GM18951 (cell line): ENCODE measurements around the gene ADSL.
"Not testable (repeated sequence)": the region's sequence is repeated elsewhere in the genome, so short reads cannot be mapped to it uniquely, and the experiment has no call there.

ENCODE experiments used
- POLR2A ChIP-seq: IDR thresholded peaks from 4 replicates; pipeline ENCODE4 v1.6.1; 2011; ENCODE audit warnings: mild to moderate bottlenecking; ENCODE audit not compliant: insufficient read length, insufficient read depth; ENCODE audit errors: extremely low read depth
- in situ Hi-C: fragments of 300-500 bp; cut with MboI; formaldehyde crosslinking; loops from one replicate; pipeline ENCODE4 v1.12.0; 2022; ENCODE audit warnings: low sequenced_read_pairs, mixed read lengths, inconsistent platforms; ENCODE audit not compliant: unreplicated experiment

Gene ADSL

GRCh38 chr22:40366068-40366467 lies 19.8 kb downstream of the ADSL start:
- in situ Hi-C loops: no loop called here
- TF ChIP-seq POLR2A: no peak

DNA sequence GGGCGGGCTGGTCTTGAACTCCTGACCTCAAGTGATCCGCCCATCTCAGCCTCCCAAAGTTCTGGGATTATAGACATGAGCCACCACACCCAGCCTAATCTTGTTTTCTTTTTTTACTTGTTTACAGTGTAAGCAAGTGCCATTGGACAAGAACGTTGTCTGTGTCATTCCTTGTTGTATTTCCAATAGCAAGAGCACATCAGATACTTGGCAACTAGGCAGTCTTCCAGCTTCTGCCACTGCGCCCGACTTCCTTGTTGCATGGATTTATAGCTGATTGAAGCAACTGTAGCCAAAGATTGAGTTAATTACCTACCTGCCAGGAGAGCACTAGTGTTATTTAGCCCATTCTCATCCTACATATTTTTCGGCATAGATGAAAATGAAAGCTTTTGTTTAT lies 21.0 kb downstream of the ADSL start:
- no peak for TF ChIP-seq POLR2A
- in situ Hi-C loops: no loop called here

- TF ChIP-seq POLR2A: no peak
- in situ Hi-C loops: no loop called here
These were observed 21.7 kb downstream of the ADSL start for GRCh38 chr22:40368016-40368415.

DNA sequence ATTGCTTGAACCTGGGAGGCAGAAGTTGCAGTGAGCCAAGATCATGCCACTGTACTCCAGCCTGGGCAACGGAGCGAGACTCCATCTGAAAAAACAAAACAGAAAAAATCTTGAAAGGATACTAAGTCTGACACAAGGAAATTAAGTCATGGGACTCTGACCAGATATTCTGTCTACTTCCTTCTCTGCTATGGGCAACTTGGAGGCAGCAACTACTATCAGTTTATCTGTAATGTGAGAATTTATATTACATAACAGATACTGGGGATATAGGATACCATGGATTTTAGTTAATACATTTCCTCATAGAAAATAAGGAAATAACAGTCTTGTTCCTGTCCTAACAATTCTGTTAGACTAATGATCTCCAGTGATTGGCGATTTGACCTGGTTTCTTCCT lies 22.5 kb downstream of the ADSL start:
- in situ Hi-C loops: no loop called here
- no peak for TF ChIP-seq POLR2A

- TF ChIP-seq POLR2A: no peak
- in situ Hi-C loops: no loop called here
These were observed 28.3 kb downstream of the ADSL start for GRCh38 chr22:40374567-40374966.

DNA sequence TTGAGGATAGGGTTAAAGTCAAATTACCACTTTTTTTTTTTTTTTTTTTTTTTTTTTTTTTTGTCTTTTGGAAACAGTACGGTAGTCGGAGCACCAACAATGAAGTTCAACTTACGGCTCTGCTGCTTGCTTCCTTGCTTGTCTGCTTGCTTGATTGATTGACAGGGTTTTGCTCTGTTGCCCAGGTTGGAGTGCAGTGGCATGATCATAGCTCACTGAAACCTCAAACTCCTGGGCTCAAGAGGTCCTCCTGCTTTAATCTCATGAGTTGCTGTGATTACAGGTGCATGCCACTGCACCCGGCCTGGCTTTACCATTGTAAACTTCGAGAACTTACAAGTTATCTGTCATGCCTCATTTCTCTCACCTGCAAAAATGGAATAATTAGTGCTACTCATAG lies 29.8 kb downstream of the ADSL start:
- in situ Hi-C loops: no loop called here

GRCh38 chr22:40377931-40378330 lies 31.6 kb downstream of the ADSL start:
- no peak for TF ChIP-seq POLR2A
- in situ Hi-C loops: no loop called here

More for the DNA sequence above, 29.8 kb downstream of the ADSL start:
- TF ChIP-seq POLR2A: no peak

DNA sequence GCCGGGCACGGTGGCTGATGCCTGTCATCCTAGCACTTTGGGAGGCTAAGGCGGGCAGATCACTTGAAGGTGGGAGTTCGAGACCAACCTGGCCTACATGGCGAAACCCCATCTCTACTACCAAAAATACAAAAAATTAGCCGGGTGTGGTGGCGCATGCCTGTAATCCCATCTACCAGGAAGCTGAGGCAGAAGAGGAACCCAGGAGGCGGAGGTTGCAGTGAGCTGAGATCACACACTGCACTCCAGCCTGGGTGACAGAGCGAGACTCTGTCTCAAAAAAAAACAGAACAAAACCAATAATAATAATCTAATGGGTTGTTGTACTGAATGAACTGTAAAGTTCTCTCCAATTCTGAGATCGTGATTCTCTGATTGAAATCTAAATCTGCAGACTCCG lies 32.1 kb downstream of the ADSL start:
- in situ Hi-C loops: not testable (repeated sequence)

DNA sequence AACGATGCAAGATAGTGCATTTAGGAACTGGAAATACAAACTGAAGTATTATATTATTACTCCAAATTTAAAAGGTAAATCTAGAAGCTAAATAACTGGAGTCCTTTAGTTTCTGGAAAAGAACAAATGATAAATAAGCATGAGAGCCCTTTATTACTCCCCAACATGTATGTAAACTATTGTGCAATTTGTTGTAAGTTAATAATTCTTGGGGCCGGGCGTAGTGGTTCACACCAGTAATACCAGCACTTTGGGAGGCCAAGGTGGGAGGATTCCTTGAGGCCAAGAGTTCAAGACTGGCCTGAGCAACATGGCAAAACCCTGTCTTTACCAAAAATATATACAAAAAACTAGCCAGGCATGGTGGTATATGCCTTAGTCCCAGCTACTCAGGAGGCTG lies 35.2 kb downstream of the ADSL start:
- in situ Hi-C loops: no loop called here
- TF ChIP-seq POLR2A: no peak

DNA sequence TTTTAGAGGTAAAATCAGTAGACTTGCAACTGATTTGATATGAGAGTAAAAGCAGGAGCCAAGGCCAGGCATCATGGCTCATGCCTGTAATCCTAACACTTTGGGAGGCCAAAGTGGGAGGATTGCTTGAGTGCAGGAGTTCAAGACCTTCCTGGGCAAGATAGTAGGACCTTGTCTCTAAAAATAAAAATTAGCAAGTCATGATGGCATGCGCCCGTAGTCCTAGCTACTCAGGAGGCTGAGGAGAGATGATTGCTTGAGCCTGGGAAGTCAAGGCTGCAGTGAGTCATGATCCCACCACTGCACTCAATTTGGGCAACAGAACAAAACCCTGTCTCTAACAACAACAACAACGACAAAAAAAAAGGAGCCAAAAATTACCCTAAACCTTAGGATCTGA lies 37.6 kb downstream of the ADSL start:
- TF ChIP-seq POLR2A: no peak
- in situ Hi-C loops: no loop called here

DNA sequence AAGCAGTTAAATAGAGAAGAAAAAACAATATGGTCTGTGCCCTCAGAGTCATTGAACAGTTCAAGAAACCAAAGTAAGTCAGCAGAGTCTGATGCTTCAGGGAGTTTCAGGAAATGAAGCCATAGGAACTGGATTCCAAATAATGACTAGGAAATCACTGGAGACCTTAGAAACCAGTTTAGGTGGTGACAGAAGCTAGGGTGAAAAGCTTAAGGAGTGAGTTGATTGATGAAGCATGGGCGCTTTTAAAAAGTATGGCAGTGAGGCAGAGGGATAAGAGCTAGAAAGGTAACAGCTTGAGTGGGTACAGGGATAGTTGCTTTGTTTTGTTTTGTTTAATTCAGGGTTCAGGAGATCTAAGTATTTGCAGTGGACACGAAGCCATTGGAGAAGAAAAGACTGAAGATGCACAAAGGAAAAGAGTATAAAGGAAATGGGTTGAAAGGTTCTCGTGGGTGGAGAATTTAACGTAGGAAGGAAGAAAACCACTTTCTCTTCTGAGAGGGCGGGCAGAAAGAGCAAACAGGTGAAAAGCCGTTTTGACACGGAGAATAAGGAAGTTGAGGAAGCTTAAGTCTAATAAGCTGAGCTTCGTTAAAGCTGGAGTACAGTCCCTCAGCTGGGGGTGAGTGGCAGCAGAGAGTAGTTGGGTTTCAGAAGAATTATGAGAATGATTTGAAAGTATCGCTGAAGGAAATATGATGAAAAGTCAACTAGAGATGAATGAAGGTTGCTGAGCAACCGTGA lies 38.9 kb downstream of the ADSL start:
- in situ Hi-C loops: no loop called here
- TF ChIP-seq POLR2A: no peak

- TF ChIP-seq POLR2A: no peak
- in situ Hi-C loops: no loop called here
These were observed 41.4 kb downstream of the ADSL start for GRCh38 chr22:40387746-40388145.

- in situ Hi-C loops: no loop called here
- TF ChIP-seq POLR2A: no peak
These were observed 41.9 kb downstream of the ADSL start for GRCh38 chr22:40388231-40388630.

GRCh38 chr22:40391417-40391816 lies 45.1 kb downstream of the ADSL start:
- in situ Hi-C loops: no loop called here
- no peak for TF ChIP-seq POLR2A

DNA sequence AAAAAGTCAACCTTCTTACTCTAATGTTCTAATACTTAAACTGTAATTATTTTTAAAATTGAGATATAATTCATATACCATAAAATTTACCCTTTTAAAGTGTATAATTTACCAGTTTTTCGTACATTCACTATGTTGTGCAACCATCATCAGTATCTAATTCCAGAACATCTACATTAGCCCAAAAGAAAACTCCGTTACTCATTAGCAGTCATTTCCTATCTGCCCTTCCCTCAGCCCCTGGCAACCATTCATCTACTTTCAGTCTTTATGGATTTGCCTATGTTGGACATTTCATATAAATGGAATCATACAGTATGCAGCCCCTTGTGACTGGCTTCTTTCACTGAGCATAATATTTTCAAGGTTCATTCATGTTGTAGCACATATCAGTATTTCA lies 46.3 kb downstream of the ADSL start:
- in situ Hi-C loops: no loop called here
- TF ChIP-seq POLR2A: no peak

DNA sequence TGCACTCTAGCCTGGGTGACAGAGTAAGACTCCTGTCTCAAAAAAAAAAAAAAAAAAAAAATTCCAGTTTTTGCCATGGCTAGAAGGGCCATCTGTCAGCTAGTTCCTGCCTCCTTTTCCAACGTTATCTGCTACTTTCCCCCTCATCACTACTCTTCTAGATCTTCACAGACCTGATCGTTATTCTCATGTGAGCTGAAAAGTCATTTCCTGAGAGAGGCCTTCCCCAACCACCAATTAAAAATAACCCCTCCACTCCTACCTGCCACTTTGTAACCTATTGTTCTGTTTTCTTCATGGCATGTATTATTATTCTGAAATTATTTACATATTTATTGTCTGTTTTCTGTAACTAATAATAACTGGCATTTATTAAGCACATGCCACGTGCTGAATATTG lies 48.3 kb downstream of the ADSL start:
- in situ Hi-C loops: no loop called here

More for the DNA sequence above, 48.3 kb downstream of the ADSL start:
- no peak for TF ChIP-seq POLR2A
